MCF 10A (cell line): ENCODE measurements around the gene MIF4GD. TPM values are rescaled to one million over a fixed set of nuclear protein-coding genes. Genes with fewer than 3 reads are reported as not detected.
"Not testable (repeated sequence)": the region's sequence is repeated elsewhere in the genome, so short reads cannot be mapped to it uniquely, and the experiment has no call there.

Experiments used
- BruUV-seq: library from RNA; stranded (reverse); fragments of 400-500 nt; replicated peaks from 2 replicates; lab custom pipeline; 2021; lab: Mats Ljungman, UMichigan
- CTCF ChIA-PET: fragments of 300-600 bp; sonication (Branson Sonifier 250); formaldehyde crosslinking; extraction: SDS; loops from one replicate; lab custom pipeline; 2021; ENCODE audit warnings: antibody characterized with exemption, inconsistent platforms; lab: Yijun Ruan, JAX
- POLR2A ChIA-PET: fragments of 300-600, 350-650 bp; sonication (Branson Sonifier 250); formaldehyde crosslinking; extraction: SDS; loops from one replicate; lab custom pipeline; 2020; ENCODE audit warnings: antibody characterized with exemption, inconsistent platforms; lab: Yijun Ruan, JAX
- DNase-seq: peaks from one replicate; pipeline ENCODE4 v3.0.0-alpha.2; 2018; ENCODE audit not compliant: unreplicated experiment
- H3K27ac Mint-ChIP-seq: one replicate; pipeline ENCODE4 v1.8.0; 2022; ENCODE audit warnings: mild to moderate bottlenecking, low read depth, mixed read lengths; ENCODE audit not compliant: unreplicated experiment
- H3K27me3 Mint-ChIP-seq: one replicate; pipeline ENCODE4 v1.8.0; 2022; ENCODE audit warnings: mixed read lengths; ENCODE audit not compliant: insufficient read depth, unreplicated experiment
- H3K36me3 Mint-ChIP-seq: one replicate; pipeline ENCODE4 v1.8.0; 2022; ENCODE audit warnings: mild to moderate bottlenecking, moderate library complexity, mixed read lengths; ENCODE audit not compliant: insufficient read depth, unreplicated experiment
- H3K4me1 Mint-ChIP-seq: one replicate; pipeline ENCODE4 v1.8.0; 2022; ENCODE audit warnings: mixed read lengths; ENCODE audit not compliant: insufficient read depth, unreplicated experiment
- H3K4me3 Mint-ChIP-seq: one replicate; pipeline ENCODE4 v1.8.0; 2022; ENCODE audit warnings: mild to moderate bottlenecking, moderate library complexity, mixed read lengths; ENCODE audit not compliant: unreplicated experiment
- H3K9me3 Mint-ChIP-seq: one replicate; pipeline ENCODE4 v1.8.0; 2022; ENCODE audit warnings: mixed read lengths; ENCODE audit not compliant: unreplicated experiment
- intact Hi-C: fragments of 100-400 bp; cut with micrococcal nuclease; formaldehyde crosslinking; loops from 2 replicates; pipeline ENCODE4 v1.14.1; 2022
- total RNA-seq: library from RNA; stranded (reverse); gene quantifications from 2 replicates; pipeline ENCODE4 v1.2.3, GENCODE V29; 2022
- TF ChIP-seq, protein P1 (sequence below): fragments of 200-600 bp; IDR thresholded peaks from one replicate; pipeline ENCODE4 v1.8.0; 2022; ENCODE audit warnings: antibody characterized with exemption, mild to moderate bottlenecking; ENCODE audit not compliant: unreplicated experiment

MIF4GD gene
- total RNA-seq, 1 experiment from 2014 or later, result 23.3 TPM

DNA sequence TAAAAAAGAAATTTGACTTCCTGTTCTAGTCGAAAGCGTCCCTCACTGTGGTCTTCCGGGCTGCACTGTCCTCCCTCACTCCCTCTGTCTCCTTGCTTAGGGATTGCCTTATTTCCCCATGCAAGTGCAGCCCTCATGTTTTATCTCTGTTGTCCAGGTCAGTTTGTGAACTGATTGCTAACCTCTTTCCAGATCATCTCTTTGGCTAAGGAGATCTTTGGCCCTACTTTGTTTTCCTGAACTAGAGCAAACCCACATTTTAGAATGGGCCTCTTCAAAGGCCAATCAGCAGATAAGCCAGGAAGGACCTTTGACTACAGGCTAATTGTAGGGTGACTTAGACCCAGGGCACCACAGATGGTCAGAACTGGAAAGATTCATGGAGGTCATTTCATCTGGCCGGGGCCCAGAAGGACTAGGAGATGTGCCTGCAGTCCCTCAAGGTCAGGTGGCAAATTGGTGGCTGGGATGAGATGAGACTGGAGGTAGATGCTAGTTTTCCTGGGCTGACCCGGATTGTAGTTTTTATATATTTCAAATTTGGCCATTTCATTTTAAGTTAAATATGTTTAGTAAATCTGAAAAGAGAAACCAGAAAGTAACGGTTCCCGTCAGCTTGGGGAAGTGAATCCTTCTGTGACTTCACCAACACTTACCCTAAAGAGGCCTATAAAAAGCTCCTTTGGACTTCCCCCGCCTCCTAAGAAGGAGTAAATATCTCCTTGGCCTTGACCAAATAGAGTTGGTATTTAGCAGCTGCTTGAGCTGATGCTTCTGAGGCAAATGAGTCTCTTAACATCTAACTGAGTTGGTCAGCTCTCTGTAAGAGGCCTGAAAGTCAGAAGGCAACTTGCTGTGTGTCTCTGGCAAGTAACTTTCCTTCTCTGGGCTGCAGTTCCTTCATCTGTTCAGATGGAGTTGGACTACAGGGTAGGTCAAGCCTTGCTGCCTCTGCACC is 24.4 kb upstream of the MIF4GD start:
- no peak for DNase-seq
- TF ChIP-seq, protein P1, sequence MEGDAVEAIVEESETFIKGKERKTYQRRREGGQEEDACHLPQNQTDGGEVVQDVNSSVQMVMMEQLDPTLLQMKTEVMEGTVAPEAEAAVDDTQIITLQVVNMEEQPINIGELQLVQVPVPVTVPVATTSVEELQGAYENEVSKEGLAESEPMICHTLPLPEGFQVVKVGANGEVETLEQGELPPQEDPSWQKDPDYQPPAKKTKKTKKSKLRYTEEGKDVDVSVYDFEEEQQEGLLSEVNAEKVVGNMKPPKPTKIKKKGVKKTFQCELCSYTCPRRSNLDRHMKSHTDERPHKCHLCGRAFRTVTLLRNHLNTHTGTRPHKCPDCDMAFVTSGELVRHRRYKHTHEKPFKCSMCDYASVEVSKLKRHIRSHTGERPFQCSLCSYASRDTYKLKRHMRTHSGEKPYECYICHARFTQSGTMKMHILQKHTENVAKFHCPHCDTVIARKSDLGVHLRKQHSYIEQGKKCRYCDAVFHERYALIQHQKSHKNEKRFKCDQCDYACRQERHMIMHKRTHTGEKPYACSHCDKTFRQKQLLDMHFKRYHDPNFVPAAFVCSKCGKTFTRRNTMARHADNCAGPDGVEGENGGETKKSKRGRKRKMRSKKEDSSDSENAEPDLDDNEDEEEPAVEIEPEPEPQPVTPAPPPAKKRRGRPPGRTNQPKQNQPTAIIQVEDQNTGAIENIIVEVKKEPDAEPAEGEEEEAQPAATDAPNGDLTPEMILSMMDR, result no peak
- no peaks in the 10 kb centered on the region for H3K9me3 Mint-ChIP-seq
- intact Hi-C loops, result no loop called here
- no TSS peak for BruUV-seq
- no peak overlapping the region for H3K4me3 Mint-ChIP-seq
- H3K27me3 Mint-ChIP-seq, result no peaks in the 10 kb centered on the region
- ChIA-PET POLR2A (interaction anchor here (0.7 kb wide), 1 partner anchor 18 kb away, joined by 3 read pairs; no protein-coding TSS in a partner anchor), CTCF (interaction anchor here (1.8 kb wide), 1 partner anchor 25 kb away, joined by 7 read pairs; the partner anchor contains the start of gene MIF4GD)
- H3K27ac Mint-ChIP-seq, result no peak overlapping the region
- H3K4me1 Mint-ChIP-seq, result no peaks in the 10 kb centered on the region
- peaks cover 5% of the 10 kb centered on the region for H3K36me3 Mint-ChIP-seq

DNA sequence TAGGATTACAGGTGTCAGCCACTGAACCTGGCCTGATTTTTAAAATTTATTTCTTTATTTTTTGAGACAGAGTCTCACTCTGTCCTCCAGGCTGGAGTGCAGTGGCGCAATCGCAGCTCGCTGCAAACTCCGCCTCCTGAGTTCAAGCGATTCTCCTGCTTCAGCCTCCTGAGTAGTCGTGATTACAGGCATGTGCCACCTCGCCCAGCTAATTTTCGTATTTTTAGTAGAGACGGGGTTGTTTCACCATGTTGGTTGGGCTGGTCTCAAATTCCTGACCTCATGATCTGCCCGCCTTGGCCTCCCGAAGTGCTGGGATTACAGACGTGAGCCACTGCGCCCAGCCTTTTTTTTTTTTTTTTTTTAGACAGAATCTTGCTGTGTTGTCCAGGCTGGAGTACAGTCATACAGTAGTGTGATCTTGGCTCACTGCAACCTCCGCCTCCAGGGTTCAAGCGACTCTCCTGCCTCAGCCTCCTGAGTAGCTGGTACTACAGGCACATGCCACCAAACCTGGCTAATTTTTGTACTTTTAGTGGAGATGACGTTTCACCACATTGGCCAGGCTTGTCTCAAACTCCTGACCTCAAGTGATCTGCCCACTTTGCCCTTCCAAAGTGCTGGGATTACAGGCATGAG is 21.9 kb upstream of the MIF4GD start:
- H3K9me3 Mint-ChIP-seq, H3K27ac Mint-ChIP-seq, CTCF ChIA-PET, H3K27me3 Mint-ChIP-seq, H3K36me3 Mint-ChIP-seq, H3K4me3 Mint-ChIP-seq, BruUV-seq, DNase-seq, intact Hi-C loops, H3K4me1 Mint-ChIP-seq: not testable (repeated sequence)
- POLR2A ChIA-PET, result interaction anchor here (0.6 to 5.7 kb wide), 3 partner anchors 23 to 70 kb away, joined by 3 to 96 read pairs (median 3); partner anchors contain the start of gene MIF4GD

DNA sequence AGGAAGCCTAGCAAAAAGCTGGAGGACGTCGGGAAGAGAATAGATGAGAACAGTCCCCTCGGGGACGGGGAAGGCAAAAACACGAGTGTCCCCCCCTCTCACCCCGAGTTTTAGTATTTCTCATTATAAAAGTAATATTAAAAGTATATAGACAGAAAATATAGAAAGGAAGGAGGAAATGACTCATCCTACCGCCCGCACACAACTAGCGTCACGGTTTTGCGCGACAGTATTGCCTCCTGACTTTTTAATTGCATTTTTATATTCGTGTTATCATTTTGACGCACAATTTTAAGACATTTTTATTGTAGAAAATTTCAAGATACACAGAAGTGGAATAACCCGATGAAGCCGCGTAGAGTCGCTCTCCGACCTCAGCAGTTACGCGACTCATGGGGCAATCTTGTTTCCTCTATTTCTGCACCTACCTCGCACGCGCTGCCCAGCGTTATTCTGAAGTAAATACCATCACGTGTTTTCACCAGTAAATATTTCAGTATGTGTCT is 18.9 kb upstream of the MIF4GD start:
- H3K27ac Mint-ChIP-seq, result peak overlapping the region; percentile 97
- no peaks in the 10 kb centered on the region for H3K27me3 Mint-ChIP-seq
- H3K36me3 Mint-ChIP-seq, result peaks cover 10% of the 10 kb centered on the region
- TF ChIP-seq, protein P1, result no peak
- DNase-seq, result peak; percentile 43
- TSS peak; percentile 99 for BruUV-seq
- H3K4me1 Mint-ChIP-seq, result peaks cover 7% of the 10 kb centered on the region
- ChIA-PET CTCF (interaction anchor here (0.6 to 2.0 kb wide), 12 partner anchors 19 to 1878 kb away, joined by 3 to 13 read pairs (median 3); partner anchors contain the start of genes MIF4GD and TSEN54), POLR2A (interaction anchor here (0.6 to 5.7 kb wide), 21 partner anchors 10 to 278 kb away, joined by 3 to 96 read pairs (median 6); partner anchors contain the start of genes GGA3, GRB2, LLGL2 and MIF4GD)
- intact Hi-C loops, result loop anchor here (1.0 kb wide), 1 partner anchor 122 kb away; no protein-coding TSS in a partner anchor
- H3K4me3 Mint-ChIP-seq, result peak overlapping the region; percentile 98
- H3K9me3 Mint-ChIP-seq, result no peaks in the 10 kb centered on the region

DNA sequence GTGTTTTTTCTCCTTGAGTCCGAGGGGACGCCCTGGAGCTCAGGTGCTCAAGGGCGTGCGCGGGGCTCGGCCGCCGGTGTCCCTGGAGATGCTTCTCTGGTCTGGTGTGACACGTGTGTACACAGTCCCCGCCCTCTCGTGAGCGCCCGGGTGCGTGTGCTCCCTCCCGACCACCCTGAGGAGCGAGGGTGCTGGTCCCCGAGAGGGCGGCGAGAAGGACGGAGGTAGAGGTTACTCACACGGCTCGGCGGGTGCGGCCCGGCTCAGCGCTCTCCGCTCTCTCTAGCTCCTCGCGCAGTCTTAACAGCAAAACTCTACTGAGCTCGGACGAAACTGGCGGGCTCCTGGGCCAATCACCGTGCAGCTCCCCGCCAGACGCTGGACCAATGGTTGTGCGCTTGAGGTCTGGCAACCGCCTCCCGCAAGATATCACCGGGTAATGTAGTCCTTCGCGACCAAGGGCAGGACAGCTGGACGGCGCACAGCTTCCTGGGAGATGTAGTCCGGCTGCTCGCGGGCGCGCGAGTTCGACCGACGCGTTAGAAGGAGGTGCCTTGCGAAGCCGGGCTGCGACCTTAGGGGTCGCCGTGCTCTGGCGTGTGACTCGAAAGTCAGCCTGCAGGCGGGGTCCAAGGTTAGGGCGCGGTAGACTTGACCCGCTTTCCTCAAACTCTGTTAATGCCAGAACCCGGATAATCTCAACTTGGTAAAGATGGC is 18.2 kb upstream of the MIF4GD start, which contains the start of gene SLC25A19:
Gene SLC25A19 (minus strand): TSS at position 319 of the 717 bp plus-strand sequence. CDS start 2,669 bp downstream, outside the sequence.
- BruUV-seq, result no TSS peak
- H3K9me3 Mint-ChIP-seq, result no peaks in the 10 kb centered on the region
- intact Hi-C loops, result loop anchor here (1.0 kb wide), 1 partner anchor 123 kb away; no protein-coding TSS in a partner anchor
- no peaks in the 10 kb centered on the region for H3K27me3 Mint-ChIP-seq
- H3K4me3 Mint-ChIP-seq, result peak within 1 kb of the TSS; percentile 98
- TF ChIP-seq, protein P1, result no peak
- H3K27ac Mint-ChIP-seq, result peak within 1 kb of the TSS; percentile 97
- peaks cover 14% of the 10 kb centered on the region for H3K36me3 Mint-ChIP-seq
- DNase-seq, result peak; percentile 98
- peaks cover 7% of the 10 kb centered on the region for H3K4me1 Mint-ChIP-seq
- ChIA-PET CTCF (interaction anchor here (0.6 to 2.0 kb wide), 15 partner anchors 11 to 1878 kb away, joined by 3 to 13 read pairs (median 3); partner anchors contain the start of genes MIF4GD and TSEN54), POLR2A (interaction anchor here (0.6 to 5.7 kb wide), 23 partner anchors 9 to 277 kb away, joined by 3 to 96 read pairs (median 6); partner anchors contain the start of genes GGA3, GRB2, LLGL2 and MIF4GD)
